GM19395 (cell line): ENCODE data around the gene ARHGAP31.

ENCODE experiments used
- ATAC-seq: cut with Tn5 transposase; IDR thresholded peaks from one replicate; pipeline ENCODE4 v1.9.1; 2021; ENCODE audit warnings: mild to moderate bottlenecking, moderate library complexity; ENCODE audit not compliant: unreplicated experiment

The ARHGAP31 gene

DNA sequence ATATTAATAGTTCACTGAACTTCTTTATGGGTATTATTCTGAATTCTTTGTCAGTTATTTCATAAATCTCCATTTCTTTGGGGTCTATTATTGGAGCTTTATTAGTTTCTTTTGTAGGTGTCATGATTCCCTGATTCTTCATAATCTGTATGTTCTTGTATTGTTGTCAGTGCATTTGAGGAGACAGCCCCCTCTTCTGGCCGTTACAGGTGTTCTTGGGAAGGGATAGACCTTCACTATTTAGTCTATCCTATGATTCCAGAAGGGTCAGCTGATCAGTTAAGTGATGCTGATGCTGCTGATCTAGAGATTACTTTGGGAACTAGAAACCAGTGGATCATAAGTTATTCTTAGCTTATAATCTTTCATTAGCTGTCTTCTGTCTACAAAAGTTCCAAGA is 134.4 kb downstream of the ARHGAP31 start:
- ATAC-seq, result no peak

- no peak for ATAC-seq
Observed at GRCh38 chr3:119433613-119434325, 139.6 kb downstream of the ARHGAP31 start.

GRCh38 chr3:119434703-119435102 is 140.5 kb downstream of the ARHGAP31 start:
- no peak for ATAC-seq

GRCh38 chr3:119436977-119437376 is 142.8 kb downstream of the ARHGAP31 start:
- no peak for ATAC-seq

GRCh38 chr3:119437691-119438258 is 143.6 kb downstream of the ARHGAP31 start:
- no peak for ATAC-seq

- no peak for ATAC-seq
Observed at GRCh38 chr3:119443179-119443578, 149.0 kb downstream of the ARHGAP31 start.

GRCh38 chr3:119444590-119444989 is 150.4 kb downstream of the ARHGAP31 start:
- ATAC-seq, result no peak

DNA sequence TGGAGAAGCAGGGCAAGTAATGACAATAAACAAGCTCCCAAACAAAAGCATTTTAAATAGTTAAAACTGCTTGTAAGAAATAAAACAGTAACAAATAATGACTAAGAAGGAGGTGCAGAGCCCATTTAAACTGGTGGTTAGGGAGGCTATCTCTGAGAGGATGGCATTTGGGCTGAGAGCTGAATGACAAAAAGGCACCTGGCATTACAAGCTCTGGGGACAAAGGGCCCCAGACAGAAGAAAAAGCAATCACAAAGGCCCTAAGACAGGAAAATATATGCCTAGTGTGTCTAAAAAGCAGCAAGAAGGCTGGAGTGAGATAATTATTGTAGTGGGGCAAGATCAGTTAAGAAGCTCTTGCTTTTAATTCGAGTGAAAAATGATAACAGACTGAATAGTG is 159.6 kb downstream of the ARHGAP31 start:
- no peak for ATAC-seq

DNA sequence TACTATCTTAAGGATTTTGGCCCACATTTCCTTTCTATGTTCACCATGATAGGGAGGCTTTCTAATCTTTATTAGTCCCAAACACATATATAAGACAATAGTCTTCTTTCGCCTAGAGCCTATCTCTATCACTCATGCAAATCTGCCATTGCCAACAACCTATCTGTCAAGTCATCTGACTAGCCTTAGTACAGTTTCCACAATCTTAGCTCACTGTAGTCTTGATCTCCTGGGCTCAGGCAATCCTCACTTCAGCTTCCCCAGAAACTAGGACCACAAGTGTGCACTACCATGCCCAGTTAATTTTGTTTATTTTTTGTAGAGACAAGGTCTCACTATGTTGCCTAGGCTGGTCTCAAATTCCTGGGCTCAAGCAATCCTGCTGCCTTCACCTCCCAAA is 162.3 kb downstream of the ARHGAP31 start:
- ATAC-seq, result no peak

GRCh38 chr3:119457246-119457645 is 163.1 kb downstream of the ARHGAP31 start:
- ATAC-seq, result no peak

GRCh38 chr3:119463171-119464169 is 169.3 kb downstream of the ARHGAP31 start, which contains the start of gene TMEM39A:
Gene TMEM39A (minus strand): TSS chr3:119463615. CDS start chr3:119462074, 1,541 bp downstream.
- peak; percentile 92 for ATAC-seq

- ATAC-seq, result no peak
Observed at GRCh38 chr3:119468041-119468440, 173.9 kb downstream of the ARHGAP31 start.

GRCh38 chr3:119469418-119470189 is 175.4 kb downstream of the ARHGAP31 start:
- ATAC-seq, result no peak
